Stimulated activated CD8-positive, alpha-beta memory T cell treated with anti-CD3 and anti-CD28 coated beads, Interleukin-15, amount 100 ng/mL, for 4 hours (primary cell): ENCODE measurements around the gene CTU2.

Source experiments
- DNase-seq, 2 donors: peaks; one replicate each; pipeline ENCODE4 v3.0.0-alpha.2; 2020; ENCODE audit warnings: low read depth in 2 of 2

The CTU2 gene

GRCh38 chr16:88714420-88715302 is 8.4 kb downstream of the CTU2 start:
- DNase-seq: no peak

GRCh38 chr16:88715312-88716190 is 9.2 kb downstream of the CTU2 start:
- no peak for DNase-seq

GRCh38 chr16:88716201-88716600 is 9.9 kb downstream of the CTU2 start:
- DNase-seq: no peak

DNA sequence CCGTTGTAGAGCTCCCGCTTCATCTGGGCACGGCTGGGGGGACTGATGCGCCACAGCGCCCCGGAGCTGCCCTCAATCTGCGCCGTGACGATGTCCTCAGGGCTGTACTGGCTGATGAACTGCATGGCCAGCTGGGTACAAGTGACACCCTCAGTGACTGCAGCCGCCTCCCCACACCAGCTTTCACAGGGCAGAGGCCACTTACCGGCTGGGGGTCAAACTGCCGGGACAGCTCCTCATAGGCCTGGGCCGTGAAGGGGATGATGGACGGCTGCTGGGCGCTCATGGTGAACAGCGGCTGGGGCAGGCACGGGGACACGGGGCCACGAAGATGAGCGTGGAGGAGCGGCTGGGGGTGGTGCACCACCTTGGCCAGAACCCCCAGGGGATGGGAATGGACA is 10.3 kb downstream of the CTU2 start:
- no peak for DNase-seq

- no peak for DNase-seq
These were observed 11.9 kb downstream of the CTU2 start for GRCh38 chr16:88718178-88718577.

DNA sequence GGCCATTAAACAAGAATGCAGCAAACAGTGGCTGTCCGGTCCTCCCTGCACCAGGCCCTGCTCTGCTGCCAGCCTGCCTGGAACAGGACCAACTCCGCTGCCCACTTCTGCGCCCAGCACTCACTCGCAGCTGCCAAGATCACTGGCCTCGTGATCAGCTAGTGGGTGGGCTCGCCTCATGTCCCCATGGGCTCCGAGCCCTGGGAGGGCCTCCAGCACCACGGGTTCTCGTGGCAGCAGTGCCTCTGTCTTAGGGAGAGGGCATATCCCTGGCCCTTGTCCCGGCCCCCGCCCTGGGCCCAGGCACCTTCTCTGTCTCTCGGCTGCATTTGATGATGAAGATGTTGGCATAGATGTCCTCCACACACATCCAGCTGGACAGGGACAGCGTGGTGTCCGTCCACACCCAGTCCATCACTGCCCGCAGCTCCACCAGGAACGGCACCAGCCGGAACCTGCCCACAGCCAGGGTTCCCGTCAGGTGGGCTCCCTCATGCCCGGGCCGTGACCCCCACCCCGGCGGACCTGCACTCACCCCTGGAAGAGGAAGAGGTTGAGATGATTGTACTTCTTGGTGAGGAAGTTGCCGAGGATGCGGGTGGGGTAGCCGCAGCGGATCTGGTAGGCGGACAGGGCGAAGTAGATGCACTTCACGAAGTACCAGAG is 13.1 kb downstream of the CTU2 start:
- no peak for DNase-seq

DNA sequence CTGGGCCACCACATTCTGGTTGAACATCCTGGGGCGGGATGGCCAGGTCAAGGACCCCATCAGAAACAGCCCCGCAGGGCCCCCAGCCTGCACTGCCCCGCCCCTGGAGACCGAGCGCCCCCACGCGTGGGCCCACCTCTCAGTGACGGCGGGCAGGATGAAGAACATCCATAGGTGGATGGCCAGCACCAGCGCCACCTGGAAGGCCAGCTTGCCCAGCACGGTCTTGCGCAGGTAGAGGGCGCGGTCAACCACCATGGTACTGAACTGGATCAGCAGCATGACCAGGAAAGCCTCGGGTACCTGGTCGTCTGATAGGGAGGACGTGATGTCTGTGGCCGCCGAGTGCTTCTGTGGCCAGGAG is 13.6 kb downstream of the CTU2 start:
- no peak for DNase-seq

GRCh38 chr16:88720396-88720970 is 14.2 kb downstream of the CTU2 start:
- DNase-seq: no peak

DNA sequence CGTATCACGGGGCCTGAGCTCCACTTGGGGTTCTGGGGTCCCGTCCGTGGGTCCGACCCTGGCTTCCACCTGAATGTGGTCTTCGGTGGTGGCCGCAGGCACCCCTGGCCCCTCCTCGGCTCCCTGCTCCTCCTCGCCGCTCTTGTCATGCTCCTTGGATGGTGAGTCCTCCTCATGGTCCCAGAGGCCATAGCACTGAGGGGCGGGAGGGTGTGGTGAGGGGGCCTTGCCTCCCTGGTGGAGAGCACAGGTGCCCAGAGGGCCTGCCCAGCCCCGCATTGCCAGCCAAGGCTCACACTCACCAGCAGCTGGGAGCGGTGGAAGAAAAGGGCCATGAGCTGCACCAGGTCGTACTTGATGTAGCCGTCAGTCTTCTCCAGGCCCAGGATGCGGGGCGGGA is 14.9 kb downstream of the CTU2 start:
- no peak for DNase-seq

- no peak for DNase-seq
These were observed 15.8 kb downstream of the CTU2 start for GRCh38 chr16:88721815-88722755.

GRCh38 chr16:88722784-88723506 is 16.6 kb downstream of the CTU2 start:
- no peak for DNase-seq

DNA sequence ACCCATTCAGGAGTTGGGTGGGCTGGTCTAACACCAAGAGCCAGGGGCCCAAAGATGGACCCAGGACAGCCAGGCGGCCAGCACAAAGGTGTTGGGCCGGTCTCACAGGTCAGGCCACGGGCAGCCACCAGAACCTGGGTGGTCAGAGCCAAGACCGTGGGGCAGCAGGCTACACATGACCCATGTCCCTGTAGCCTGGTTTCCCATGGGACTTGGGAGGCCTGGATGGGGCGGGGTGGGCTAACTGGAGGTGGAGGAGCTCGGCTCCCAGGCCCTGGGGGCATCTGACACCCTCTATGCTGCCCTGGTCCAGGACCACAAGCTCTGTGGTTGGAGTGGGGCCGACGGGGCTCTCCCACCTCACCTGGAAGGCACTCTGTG is 17.2 kb downstream of the CTU2 start:
- no peak for DNase-seq

DNA sequence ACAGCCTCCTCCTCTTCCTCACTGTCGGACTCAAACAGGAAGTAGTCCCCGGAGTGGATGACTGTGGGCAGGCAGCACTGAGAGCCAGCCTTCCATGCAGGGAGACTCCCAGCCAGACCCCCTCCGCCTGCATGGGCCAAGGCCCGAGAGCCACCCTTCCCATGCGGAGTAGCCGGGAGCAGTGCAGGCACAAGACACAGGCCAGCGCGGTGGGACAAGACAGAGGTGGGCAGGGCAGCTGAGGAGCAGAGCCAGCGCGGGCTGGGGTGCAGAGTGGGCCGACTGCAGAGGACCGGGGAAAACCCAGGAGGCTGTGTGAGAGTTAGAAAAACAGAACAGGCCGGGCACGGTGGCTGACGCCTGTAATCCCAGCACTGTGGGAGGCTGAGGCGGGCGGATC is 17.6 kb downstream of the CTU2 start:
- DNase-seq: no peak

DNA sequence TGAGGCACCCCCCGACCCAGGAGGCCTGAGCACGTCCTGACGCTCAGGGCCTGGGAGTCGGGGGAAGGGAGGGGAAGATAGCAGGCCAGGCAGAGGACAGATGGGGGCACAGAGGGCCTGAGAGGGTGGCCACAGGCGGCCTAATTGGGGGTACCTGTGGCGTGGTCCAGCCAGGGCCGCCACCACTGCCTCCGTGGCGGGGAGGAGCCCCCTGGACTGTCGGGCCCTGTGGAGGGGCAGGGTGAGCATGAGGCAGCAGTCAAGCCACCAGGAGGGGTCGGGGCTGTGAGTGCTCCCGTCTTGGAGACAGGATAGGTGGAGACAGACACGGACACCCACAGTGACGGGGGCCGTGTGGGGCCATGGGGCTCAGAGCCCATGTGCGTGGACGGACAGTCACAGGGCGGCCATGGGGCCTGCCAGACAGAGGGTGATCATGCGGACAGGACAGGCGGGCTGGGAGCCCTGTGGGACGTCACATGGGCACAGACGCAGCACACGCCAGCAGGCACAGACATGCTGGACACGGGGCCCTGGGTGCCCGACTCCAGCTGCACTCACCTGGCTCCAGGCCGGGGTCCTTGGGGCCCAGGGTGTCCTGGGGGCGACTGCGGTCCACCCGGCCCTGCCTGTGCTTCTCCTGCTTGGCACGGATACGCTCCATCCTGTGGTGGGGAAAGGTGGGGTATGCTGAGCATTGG is 18.7 kb downstream of the CTU2 start:
- DNase-seq: no peak

DNA sequence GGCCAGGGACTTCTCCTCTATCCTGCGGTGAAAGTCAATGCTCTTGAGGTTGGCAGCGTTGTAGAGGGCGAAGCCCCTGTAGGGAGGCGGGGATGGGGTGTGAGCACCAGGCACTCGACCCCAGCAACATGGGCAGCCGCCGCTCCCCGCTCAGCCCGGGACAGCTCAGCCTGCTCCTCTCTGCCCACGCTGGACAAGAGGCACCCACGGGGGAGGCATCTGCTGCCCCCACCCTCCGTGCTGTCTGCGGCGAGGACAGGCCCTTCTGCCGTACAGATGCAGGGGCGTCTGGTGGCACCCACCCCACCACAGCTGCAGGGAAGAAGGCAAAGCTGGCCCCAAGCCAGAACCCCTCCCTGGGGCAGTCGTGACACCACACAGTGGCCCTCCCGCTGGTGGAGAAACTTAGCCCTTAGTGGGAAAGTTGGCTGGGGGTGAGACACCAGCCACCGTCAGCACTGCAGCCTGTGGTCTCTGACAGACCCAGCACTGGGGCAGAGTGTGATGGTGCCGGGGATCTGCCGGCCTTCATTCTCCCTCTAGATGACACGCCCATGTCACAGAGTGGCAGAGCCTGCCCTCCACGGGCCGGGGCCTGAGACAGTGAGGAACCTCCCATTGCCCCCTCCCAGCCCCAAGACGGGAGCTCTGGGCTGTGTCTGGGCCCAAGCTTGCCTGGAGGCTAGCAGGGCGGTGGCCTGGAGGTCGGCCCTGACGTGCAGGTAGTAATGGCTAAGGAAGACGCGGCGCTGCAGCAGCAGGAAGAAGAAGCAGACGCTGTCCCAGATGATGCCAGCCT is 19.5 kb downstream of the CTU2 start:
- no peak for DNase-seq

- DNase-seq: no peak
These were observed 20.1 kb downstream of the CTU2 start for GRCh38 chr16:88726408-88726749.

- DNase-seq: no peak
These were observed 20.7 kb downstream of the CTU2 start for GRCh38 chr16:88726981-88727380.

- no peak for DNase-seq
These were observed 21.6 kb downstream of the CTU2 start for GRCh38 chr16:88727871-88728270.
